Neural cell (in vitro differentiated cells): ENCODE results near the gene UHMK1. TPM values are rescaled to one million over a fixed set of nuclear protein-coding genes. Genes with fewer than 3 reads are reported as not detected.

Source experiments
- H2AFZ ChIP-seq: fragments of 200-600, 300-800 bp; sonication (generic), shearing (Covaris generic); 2 replicates; pipeline ENCODE4 v1.6.0; 2014; ENCODE audit warnings: low read depth, mild to moderate bottlenecking, antibody characterized with exemption, low read length, moderate library complexity
- H3F3A ChIP-seq: fragments of 200-600 bp; shearing (Covaris generic); 2 replicates; pipeline ENCODE4 v1.6.1; 2016; ENCODE audit warnings: mild to moderate bottlenecking, moderate library complexity, mixed read lengths, antibody characterized with exemption, low read length; ENCODE audit not compliant: insufficient read depth, poor library complexity, severe bottlenecking
- H3K27ac ChIP-seq: fragments of 200-600, 300-800 bp; sonication (generic), shearing (Covaris generic); 2 replicates; pipeline ENCODE4 v1.5.1; 2014; ENCODE audit warnings: mild to moderate bottlenecking, low read length, moderate library complexity
- H3K27me3 ChIP-seq: fragments of 300-800, 200-600 bp; sonication (generic), shearing (Covaris generic); 2 replicates; pipeline ENCODE4 v1.6.0; 2014; ENCODE audit warnings: mild to moderate bottlenecking, low read depth, low read length, moderate library complexity; ENCODE audit not compliant: insufficient read depth
- H3K36me3 ChIP-seq: fragments of 300-800, 200-600 bp; sonication (generic), shearing (Covaris generic); 2 replicates; pipeline ENCODE4 v1.5.1; 2014; ENCODE audit warnings: mild to moderate bottlenecking, antibody characterized with exemption, low read length, moderate library complexity; ENCODE audit not compliant: insufficient read depth
- H3K4me2 ChIP-seq: fragments of 300-800, 200-600 bp; sonication (generic), shearing (Covaris generic); 2 replicates; pipeline ENCODE4 v1.6.0; 2014; ENCODE audit warnings: mild to moderate bottlenecking, low read length
- H3K4me3 ChIP-seq: fragments of 300-800, 200-600 bp; sonication (generic), shearing (Covaris generic); 2 replicates; pipeline ENCODE4 v1.5.1; 2014; ENCODE audit warnings: mild to moderate bottlenecking, low read length, moderate library complexity
- H3K79me2 ChIP-seq: fragments of 200-600 bp; shearing (Covaris generic); replicated peaks from 2 replicates; pipeline ENCODE4 v1.6.0; 2014; ENCODE audit warnings: mild to moderate bottlenecking, low read length, moderate library complexity; ENCODE audit not compliant: insufficient read depth
- H3K9ac ChIP-seq: fragments of 300-800, 200-600 bp; sonication (generic), shearing (Covaris generic); 2 replicates; pipeline ENCODE4 v1.6.1; 2016; ENCODE audit warnings: mild to moderate bottlenecking, low read length, mixed read lengths
- H3K9me2 ChIP-seq: fragments of 200-600 bp; shearing (Covaris generic); 2 replicates; pipeline ENCODE4 v1.6.1; 2016; ENCODE audit warnings: mild to moderate bottlenecking, low read length, mixed read lengths; ENCODE audit not compliant: insufficient read depth
- H3K9me3 ChIP-seq: fragments of 200-600, 300-800 bp; sonication (generic), shearing (Covaris generic); 2 replicates; pipeline ENCODE4 v1.6.1; 2016; ENCODE audit warnings: mild to moderate bottlenecking, mixed run types, low read length, moderate library complexity, mixed read lengths
- H4K20me1 ChIP-seq: fragments of 200-600 bp; shearing (Covaris generic); 2 replicates; pipeline ENCODE4 v1.6.1; 2016; ENCODE audit warnings: mild to moderate bottlenecking, mixed run types; ENCODE audit not compliant: insufficient read depth
- CTCF ChIP-seq: fragments of 450-650 bp; IDR thresholded peaks from 2 replicates; pipeline ENCODE4 v1.5.1; 2014; ENCODE audit warnings: antibody characterized with exemption, mild to moderate bottlenecking, moderate library complexity; ENCODE audit not compliant: poor library complexity, severe bottlenecking
- EP300 ChIP-seq: fragments of 450-650 bp; conservative IDR thresholded peaks from 2 replicates; pipeline ENCODE4 v1.6.1; 2014; ENCODE audit warnings: antibody characterized with exemption, mild to moderate bottlenecking, moderate library complexity; ENCODE audit not compliant: poor library complexity, severe bottlenecking
- EZH2 ChIP-seq: fragments of 200-600, 300-800 bp; shearing (Covaris generic), sonication (generic); IDR thresholded peaks from 2 replicates; pipeline ENCODE4 v1.6.1; 2014; ENCODE audit warnings: antibody characterized with exemption, low read length, borderline replicate concordance, mild to moderate bottlenecking; ENCODE audit not compliant: insufficient read depth, poor library complexity, severe bottlenecking
- MXI1 ChIP-seq: fragments of 450-650 bp; conservative IDR thresholded peaks from 2 replicates; pipeline ENCODE4 v1.6.1; 2014; ENCODE audit warnings: antibody characterized with exemption, mild to moderate bottlenecking; ENCODE audit not compliant: poor library complexity, severe bottlenecking
- POLR2AphosphoS5 ChIP-seq: IDR thresholded peaks from 2 replicates; pipeline ENCODE4 v1.6.1; 2012
- RAD21 ChIP-seq: fragments of 450-650 bp; conservative IDR thresholded peaks from 2 replicates; pipeline ENCODE4 v1.6.1; 2014; ENCODE audit warnings: antibody characterized with exemption, mild to moderate bottlenecking, moderate library complexity
- SMC3 ChIP-seq: fragments of 450-650 bp; conservative IDR thresholded peaks from 2 replicates; pipeline ENCODE4 v1.6.1; 2014; ENCODE audit warnings: antibody characterized with exemption, mild to moderate bottlenecking, moderate library complexity; ENCODE audit not compliant: poor library complexity
- TAF1 ChIP-seq: IDR thresholded peaks from 2 replicates; pipeline ENCODE4 v1.6.1; 2012; ENCODE audit warnings: low read depth
- polyA plus RNA-seq: library from polyadenylated mRNA; depleted of rRNA; stranded (reverse); fragments of >200 nt; gene quantifications from 2 replicates; pipeline ENCODE4 v1.2.3, GENCODE V29; 2014
- TF ChIP-seq, protein P1 (sequence below): IDR thresholded peaks from 2 replicates; pipeline ENCODE4 v1.6.1; 2012; ENCODE audit warnings: borderline replicate concordance

UHMK1 gene
- polyA plus RNA-seq, 1 donor from 2014 or later, result 22.2 TPM

DNA sequence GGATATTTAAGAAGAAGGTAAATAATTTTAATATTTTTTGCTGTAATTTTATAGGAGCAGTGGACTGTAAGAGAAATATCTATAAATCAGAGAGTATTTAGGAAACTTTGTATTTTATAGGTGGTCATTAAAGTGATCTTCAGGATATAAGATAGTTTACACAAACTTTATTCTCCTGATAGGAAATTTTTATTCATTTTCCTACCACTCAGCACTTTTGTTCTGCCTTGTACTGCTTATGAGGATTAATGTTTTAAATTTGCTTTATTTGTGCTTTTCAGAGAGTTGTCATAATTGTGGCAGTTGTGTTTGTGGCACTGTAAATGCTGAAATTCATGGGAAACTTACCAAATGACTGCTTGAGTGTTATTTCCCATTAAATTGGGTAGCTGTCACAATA lies 29.7 kb downstream of the UHMK1 start:
- no peak for TF ChIP-seq CTCF
- TF ChIP-seq, protein P1, sequence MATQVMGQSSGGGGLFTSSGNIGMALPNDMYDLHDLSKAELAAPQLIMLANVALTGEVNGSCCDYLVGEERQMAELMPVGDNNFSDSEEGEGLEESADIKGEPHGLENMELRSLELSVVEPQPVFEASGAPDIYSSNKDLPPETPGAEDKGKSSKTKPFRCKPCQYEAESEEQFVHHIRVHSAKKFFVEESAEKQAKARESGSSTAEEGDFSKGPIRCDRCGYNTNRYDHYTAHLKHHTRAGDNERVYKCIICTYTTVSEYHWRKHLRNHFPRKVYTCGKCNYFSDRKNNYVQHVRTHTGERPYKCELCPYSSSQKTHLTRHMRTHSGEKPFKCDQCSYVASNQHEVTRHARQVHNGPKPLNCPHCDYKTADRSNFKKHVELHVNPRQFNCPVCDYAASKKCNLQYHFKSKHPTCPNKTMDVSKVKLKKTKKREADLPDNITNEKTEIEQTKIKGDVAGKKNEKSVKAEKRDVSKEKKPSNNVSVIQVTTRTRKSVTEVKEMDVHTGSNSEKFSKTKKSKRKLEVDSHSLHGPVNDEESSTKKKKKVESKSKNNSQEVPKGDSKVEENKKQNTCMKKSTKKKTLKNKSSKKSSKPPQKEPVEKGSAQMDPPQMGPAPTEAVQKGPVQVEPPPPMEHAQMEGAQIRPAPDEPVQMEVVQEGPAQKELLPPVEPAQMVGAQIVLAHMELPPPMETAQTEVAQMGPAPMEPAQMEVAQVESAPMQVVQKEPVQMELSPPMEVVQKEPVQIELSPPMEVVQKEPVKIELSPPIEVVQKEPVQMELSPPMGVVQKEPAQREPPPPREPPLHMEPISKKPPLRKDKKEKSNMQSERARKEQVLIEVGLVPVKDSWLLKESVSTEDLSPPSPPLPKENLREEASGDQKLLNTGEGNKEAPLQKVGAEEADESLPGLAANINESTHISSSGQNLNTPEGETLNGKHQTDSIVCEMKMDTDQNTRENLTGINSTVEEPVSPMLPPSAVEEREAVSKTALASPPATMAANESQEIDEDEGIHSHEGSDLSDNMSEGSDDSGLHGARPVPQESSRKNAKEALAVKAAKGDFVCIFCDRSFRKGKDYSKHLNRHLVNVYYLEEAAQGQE, result no peak
- TF ChIP-seq POLR2AphosphoS5, result no peak
- no peak for TF ChIP-seq MXI1
- no peak for TF ChIP-seq EP300
- no peak for TF ChIP-seq TAF1
- no peak for TF ChIP-seq SMC3
- no peak for TF ChIP-seq RAD21
- TF ChIP-seq EZH2, result no peak
- H3K36me3 ChIP-seq, result peaks cover 10% of the 10 kb centered on the region
- no peak overlapping the region for H3K27ac ChIP-seq
- H3K79me2 ChIP-seq, result peaks cover 3% of the 10 kb centered on the region
- no peaks in the 10 kb centered on the region for H3K9me2 ChIP-seq
- no peak overlapping the region for H3K4me2 ChIP-seq
- H3K27me3 ChIP-seq, result no peaks in the 10 kb centered on the region
- H4K20me1 ChIP-seq, result no peaks in the 10 kb centered on the region
- H3F3A ChIP-seq, result no peaks in the 10 kb centered on the region
- no peak overlapping the region for H2AFZ ChIP-seq
- no peaks in the 10 kb centered on the region for H3K9me3 ChIP-seq
- H3K4me3 ChIP-seq, result no peak overlapping the region
- no peak overlapping the region for H3K9ac ChIP-seq

DNA sequence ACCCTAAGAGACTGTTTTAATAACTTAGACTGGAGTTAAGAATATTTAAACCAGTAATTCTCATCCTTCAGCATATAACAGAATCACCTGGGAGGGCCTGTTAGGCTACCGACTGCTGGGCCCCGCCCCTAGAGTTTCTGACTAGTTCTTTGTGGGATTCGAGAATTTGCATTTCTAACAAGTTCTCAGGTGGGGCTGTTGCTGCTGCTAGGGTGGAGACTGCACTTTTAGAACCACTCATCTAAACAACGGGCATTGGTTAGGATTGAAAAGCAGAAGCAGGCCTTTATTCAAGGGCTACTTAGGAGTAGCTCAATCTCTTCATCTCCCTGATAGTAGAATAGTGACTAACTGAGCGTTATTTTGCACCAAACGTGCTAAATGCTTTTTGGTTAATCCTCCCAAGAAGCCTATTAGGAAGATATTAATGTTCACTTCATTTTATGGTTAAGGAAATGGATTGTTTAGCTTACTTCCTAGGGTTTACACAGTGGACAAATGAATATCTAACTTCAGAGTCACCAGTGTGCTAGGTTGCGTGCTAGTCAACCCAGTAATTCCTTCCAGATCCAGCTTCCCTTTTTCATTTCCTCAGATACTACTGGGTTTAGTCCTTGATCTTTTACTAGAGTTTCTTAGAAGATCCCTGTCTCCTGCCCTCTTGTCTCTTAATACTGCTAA lies 32.8 kb downstream of the UHMK1 start:
- Histone ChIP-seq H3K4me3 (no peak overlapping the region), H4K20me1 (no peaks in the 10 kb centered on the region), H3K4me2 (no peak overlapping the region), H3K27ac (no peak overlapping the region), H3F3A (no peaks in the 10 kb centered on the region), H3K36me3 (no peaks in the 10 kb centered on the region), H2AFZ (no peak overlapping the region), H3K27me3 (no peaks in the 10 kb centered on the region), H3K79me2 (peaks cover 3% of the 10 kb centered on the region), H3K9ac (no peak overlapping the region), H3K9me2 (no peaks in the 10 kb centered on the region), H3K9me3 (no peaks in the 10 kb centered on the region)
- TF ChIP-seq EP300 (no peak), POLR2AphosphoS5 (no peak), MXI1 (no peak), EZH2 (no peak), CTCF (no peak)
- TF ChIP-seq, protein P1, result no peak
